ENCODE results near the gene CALML4.
"Not testable (repeated sequence)": the region's sequence is repeated elsewhere in the genome, so short reads cannot be mapped to it uniquely, and the experiment has no call there.

The CALML4 gene

DNA sequence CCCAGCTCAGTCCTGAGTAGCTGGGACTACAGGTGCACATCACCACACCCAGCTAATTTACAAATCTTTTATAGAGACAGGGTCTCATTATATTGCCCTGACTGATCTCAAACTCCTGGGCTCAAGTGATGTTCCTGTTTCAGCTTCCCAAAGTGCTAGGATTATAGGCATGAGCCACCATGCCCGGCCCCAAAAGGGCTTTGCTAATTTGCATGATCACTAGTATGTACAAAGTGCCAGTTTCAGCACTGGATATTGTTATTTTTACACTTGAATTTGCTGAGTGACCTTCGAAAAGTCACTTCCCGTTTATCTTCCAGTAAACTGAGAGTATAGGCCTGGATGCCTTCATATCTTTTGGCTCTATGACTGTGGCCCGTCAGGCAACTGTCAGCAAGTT is 12.2 kb upstream of the CALML4 start:
- H3K4me1 ChIP-seq (ENCODE audit: control insufficient read depth, low read length) = no peaks in the 10 kb centered on the region
- H4K20me1 ChIP-seq (ENCODE audit: control insufficient read depth, insufficient read depth, low read depth, low read length) = peaks cover 8% of the 10 kb centered on the region; the same call in 1 of the 2 replicates
- no peak for TF ChIP-seq EZH2phosphoT487 (IDR thresholded peaks at IDR 0.05; ENCODE audit: borderline replicate concordance, low read length)
- TF ChIP-seq, protein P1, sequence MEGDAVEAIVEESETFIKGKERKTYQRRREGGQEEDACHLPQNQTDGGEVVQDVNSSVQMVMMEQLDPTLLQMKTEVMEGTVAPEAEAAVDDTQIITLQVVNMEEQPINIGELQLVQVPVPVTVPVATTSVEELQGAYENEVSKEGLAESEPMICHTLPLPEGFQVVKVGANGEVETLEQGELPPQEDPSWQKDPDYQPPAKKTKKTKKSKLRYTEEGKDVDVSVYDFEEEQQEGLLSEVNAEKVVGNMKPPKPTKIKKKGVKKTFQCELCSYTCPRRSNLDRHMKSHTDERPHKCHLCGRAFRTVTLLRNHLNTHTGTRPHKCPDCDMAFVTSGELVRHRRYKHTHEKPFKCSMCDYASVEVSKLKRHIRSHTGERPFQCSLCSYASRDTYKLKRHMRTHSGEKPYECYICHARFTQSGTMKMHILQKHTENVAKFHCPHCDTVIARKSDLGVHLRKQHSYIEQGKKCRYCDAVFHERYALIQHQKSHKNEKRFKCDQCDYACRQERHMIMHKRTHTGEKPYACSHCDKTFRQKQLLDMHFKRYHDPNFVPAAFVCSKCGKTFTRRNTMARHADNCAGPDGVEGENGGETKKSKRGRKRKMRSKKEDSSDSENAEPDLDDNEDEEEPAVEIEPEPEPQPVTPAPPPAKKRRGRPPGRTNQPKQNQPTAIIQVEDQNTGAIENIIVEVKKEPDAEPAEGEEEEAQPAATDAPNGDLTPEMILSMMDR (IDR thresholded peaks at IDR 0.05; ENCODE audit: low read depth, low read length, poor library complexity, severe bottlenecking) = no peak
- peaks cover 65% of the 10 kb centered on the region for H3K79me2 ChIP-seq (ENCODE audit: control insufficient read depth, low read length)
- no peak overlapping the region for H3K4me2 ChIP-seq (ENCODE audit: low read length)
- H3K27ac ChIP-seq (ENCODE audit: low read depth, low read length) = no peak overlapping the region
- H3K27me3 ChIP-seq (ENCODE audit: control insufficient read depth, low read length) = no peaks in the 10 kb centered on the region
- H3K9me3 ChIP-seq (ENCODE audit: control insufficient read depth, insufficient read depth, low read length) = no peaks in the 10 kb centered on the region
- H3K36me3 ChIP-seq (ENCODE audit: control insufficient read depth, low read length) = peaks cover 46% of the 10 kb centered on the region
- H3K9me2 ChIP-seq (replicated peaks; ENCODE audit: control insufficient read depth, low read length) = no peaks in the 10 kb centered on the region
- no peaks in the 10 kb centered on the region for H3F3A ChIP-seq (ENCODE audit: control insufficient read depth, insufficient read depth)
- no peak overlapping the region for H3K4me3 ChIP-seq (ENCODE audit: low read length)

DNA sequence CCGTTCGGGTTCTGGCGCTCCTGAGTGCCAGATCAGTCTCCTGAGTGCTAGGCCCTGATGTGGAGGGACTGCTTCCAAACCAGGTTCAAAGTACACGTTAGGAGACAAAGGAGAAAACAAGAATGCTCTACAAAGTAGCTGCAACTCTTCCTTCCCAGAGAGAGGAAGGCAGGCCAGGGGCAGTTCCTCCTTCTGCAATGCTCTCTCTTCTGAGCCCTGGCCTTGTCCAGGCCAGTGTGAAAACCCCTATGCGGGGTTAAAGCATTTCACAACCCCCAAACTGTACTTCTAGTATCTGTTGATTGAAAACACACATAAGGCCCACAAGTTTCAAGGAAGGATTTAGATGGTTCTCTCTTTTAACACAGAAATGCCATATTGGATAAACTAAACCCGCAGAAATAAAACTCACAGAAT is 9.7 kb upstream of the CALML4 start:
- peaks cover 8% of the 10 kb centered on the region; the same call in 1 of the 2 replicates for H4K20me1 ChIP-seq (ENCODE audit: control insufficient read depth, insufficient read depth, low read depth, low read length)
- peaks cover 56% of the 10 kb centered on the region for H3K79me2 ChIP-seq (ENCODE audit: control insufficient read depth, low read length)
- H3K4me2 ChIP-seq (ENCODE audit: low read length) = no peak overlapping the region

DNA sequence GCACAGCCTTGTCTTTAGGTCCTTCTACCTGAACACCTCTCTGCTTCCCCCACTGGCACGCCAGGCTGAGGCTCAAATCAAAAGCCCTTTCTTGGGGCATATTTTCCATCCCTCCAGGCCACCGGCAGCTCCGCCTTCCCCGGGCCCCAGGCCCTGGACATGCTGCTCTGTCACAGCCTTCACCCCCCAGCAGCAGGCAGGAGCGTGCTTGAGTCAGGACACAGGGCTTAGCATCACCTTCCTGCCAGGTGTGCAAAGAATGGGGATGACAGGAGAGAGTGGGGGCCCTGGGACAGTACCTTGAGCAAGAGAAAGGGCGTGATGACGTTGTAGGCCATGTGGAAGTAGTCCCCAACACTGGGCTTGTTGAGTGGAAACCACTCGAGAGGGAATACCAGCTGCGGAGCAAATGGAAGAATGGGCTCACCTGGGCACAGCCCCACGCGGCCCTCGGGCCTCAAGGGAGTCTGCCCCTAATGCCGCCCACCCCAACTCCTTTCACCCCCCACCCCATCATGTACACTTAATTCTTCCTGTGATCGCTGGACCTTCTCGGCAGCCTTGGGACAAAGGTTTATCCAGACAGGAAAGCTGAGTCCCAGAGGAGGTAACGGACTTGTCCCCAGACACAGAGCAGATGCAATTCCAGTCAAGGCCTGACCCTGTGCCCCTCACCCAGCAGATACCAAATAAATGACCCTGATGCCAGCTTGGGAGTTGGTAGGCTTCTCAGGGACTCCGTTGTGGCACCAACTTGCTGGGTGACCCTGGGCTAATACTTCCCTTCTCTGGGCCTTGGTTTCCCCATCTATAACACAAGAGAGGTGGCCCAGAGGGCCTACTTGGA is 9.1 kb upstream of the CALML4 start:
- no peak overlapping the region for H3K4me3 ChIP-seq (ENCODE audit: low read length)
- H3K9me3 ChIP-seq (ENCODE audit: control insufficient read depth, insufficient read depth, low read length) = no peaks in the 10 kb centered on the region
- no peak overlapping the region for H3K4me2 ChIP-seq (ENCODE audit: low read length)
- TF ChIP-seq EZH2phosphoT487 (IDR thresholded peaks at IDR 0.05; ENCODE audit: borderline replicate concordance, low read length) = no peak
- TF ChIP-seq, protein P1 (IDR thresholded peaks at IDR 0.05; ENCODE audit: low read depth, low read length, poor library complexity, severe bottlenecking) = no peak
- peaks cover 20% of the 10 kb centered on the region for H3K4me1 ChIP-seq (ENCODE audit: control insufficient read depth, low read length)
- no peak overlapping the region for H3K27ac ChIP-seq (ENCODE audit: low read depth, low read length)
- peaks cover 51% of the 10 kb centered on the region for H3K36me3 ChIP-seq (ENCODE audit: control insufficient read depth, low read length)
- peaks cover 50% of the 10 kb centered on the region for H3K79me2 ChIP-seq (ENCODE audit: control insufficient read depth, low read length)
- no peaks in the 10 kb centered on the region for H3K9me2 ChIP-seq (replicated peaks; ENCODE audit: control insufficient read depth, low read length)
- no peaks in the 10 kb centered on the region for H3F3A ChIP-seq (ENCODE audit: control insufficient read depth, insufficient read depth)
- H3K27me3 ChIP-seq (ENCODE audit: control insufficient read depth, low read length) = no peaks in the 10 kb centered on the region
- H4K20me1 ChIP-seq (ENCODE audit: control insufficient read depth, insufficient read depth, low read depth, low read length) = peaks cover 10% of the 10 kb centered on the region; the same call in 1 of the 2 replicates

More for the DNA sequence above, 9.7 kb upstream of the CALML4 start:
- no peaks in the 10 kb centered on the region for H3F3A ChIP-seq (ENCODE audit: control insufficient read depth, insufficient read depth)
- H3K27ac ChIP-seq (ENCODE audit: low read depth, low read length) = no peak overlapping the region
- no peaks in the 10 kb centered on the region for H3K9me2 ChIP-seq (replicated peaks; ENCODE audit: control insufficient read depth, low read length)
- no peak overlapping the region for H3K4me3 ChIP-seq (ENCODE audit: low read length)
- peaks cover 51% of the 10 kb centered on the region for H3K36me3 ChIP-seq (ENCODE audit: control insufficient read depth, low read length)
- no peaks in the 10 kb centered on the region for H3K9me3 ChIP-seq (ENCODE audit: control insufficient read depth, insufficient read depth, low read length)
- no peak for TF ChIP-seq EZH2phosphoT487 (IDR thresholded peaks at IDR 0.05; ENCODE audit: borderline replicate concordance, low read length)
- TF ChIP-seq, protein P1 (IDR thresholded peaks at IDR 0.05; ENCODE audit: low read depth, low read length, poor library complexity, severe bottlenecking) = no peak
- H3K27me3 ChIP-seq (ENCODE audit: control insufficient read depth, low read length) = no peaks in the 10 kb centered on the region
- H3K4me1 ChIP-seq (ENCODE audit: control insufficient read depth, low read length) = peaks cover 14% of the 10 kb centered on the region

DNA sequence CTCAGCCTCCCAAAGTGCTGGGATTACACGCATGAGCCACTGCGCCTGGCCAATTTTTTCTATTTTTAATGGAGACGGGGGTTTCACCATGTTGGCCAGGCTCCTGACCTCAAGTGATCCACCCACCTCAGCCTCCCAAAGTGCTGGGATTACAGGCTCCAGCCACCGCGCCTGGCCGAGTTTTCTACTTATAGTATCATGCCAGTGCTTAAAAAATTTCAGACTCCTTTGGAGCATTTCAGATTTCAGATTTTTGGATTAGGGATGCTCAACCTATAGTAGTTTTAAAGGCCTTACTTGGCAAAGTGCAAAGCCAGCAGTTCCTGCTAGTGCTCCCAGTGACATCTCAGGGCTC is 8.3 kb upstream of the CALML4 start:
- not testable (repeated sequence) for H3K4me3 ChIP-seq (ENCODE audit: low read length); H3K9me3 ChIP-seq (ENCODE audit: control insufficient read depth, insufficient read depth, low read length); H3F3A ChIP-seq (ENCODE audit: control insufficient read depth, insufficient read depth); H3K9me2 ChIP-seq (replicated peaks; ENCODE audit: control insufficient read depth, low read length); H3K27ac ChIP-seq (ENCODE audit: low read depth, low read length); H4K20me1 ChIP-seq (ENCODE audit: control insufficient read depth, insufficient read depth, low read depth, low read length); H3K27me3 ChIP-seq (ENCODE audit: control insufficient read depth, low read length); H3K4me2 ChIP-seq (ENCODE audit: low read length)
- Histone ChIP-seq H3K4me1 (ENCODE audit: control insufficient read depth, low read length) (peaks cover 24% of the 10 kb centered on the region), H3K36me3 (ENCODE audit: control insufficient read depth, low read length) (peaks cover 44% of the 10 kb centered on the region), H3K79me2 (ENCODE audit: control insufficient read depth, low read length) (peaks cover 43% of the 10 kb centered on the region)

Data from DOHH2 (cell line).